Measurements from ENCODE around the gene RNF167.

RNF167 gene

DNA sequence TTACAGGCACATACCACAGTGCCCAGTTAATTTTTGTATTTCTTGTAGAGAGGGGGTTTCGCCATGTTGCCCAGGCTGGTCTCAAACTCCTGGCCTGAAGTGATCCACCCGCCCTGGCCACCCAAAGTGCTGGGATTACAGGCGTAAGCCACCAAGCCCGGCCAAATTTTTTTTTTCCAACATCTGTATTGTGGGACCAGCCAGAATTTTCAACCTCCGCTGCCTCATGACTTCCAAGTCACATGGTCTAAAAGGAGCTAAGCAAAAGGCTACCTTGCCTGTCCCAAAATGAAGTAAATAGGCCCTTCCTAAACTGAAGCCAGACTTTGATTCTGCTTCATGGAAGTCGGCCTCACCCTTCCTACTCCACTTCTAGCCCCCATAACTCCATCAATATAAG is 31.8 kb downstream of the RNF167 start:
- TF ChIP-seq ZNF394 (tag by site-specific recombination; IDR thresholded peaks at IDR 0.05; ENCODE audit: borderline replicate concordance) = no peak
- no peak for TF ChIP-seq ZNF76 (tag by site-specific recombination; IDR thresholded peaks at IDR 0.05; ENCODE audit: borderline replicate concordance, low read depth)
- TF ChIP-seq OSR2 (tag by site-specific recombination; IDR thresholded peaks at IDR 0.05) = no peak
- no peak for TF ChIP-seq ZNF747 (tag by site-specific recombination; IDR thresholded peaks at IDR 0.05)
- TF ChIP-seq KLF10 (tag by site-specific recombination; IDR thresholded peaks at IDR 0.05) = no peak
- TF ChIP-seq ZNF112 (tag by site-specific recombination; IDR thresholded peaks at IDR 0.05) = no peak
- TF ChIP-seq ZNF211 (tag by site-specific recombination; IDR thresholded peaks at IDR 0.05; ENCODE audit: low read depth) = no peak
- TF ChIP-seq ZFP69B (tag by site-specific recombination; IDR thresholded peaks at IDR 0.05) = no peak
- TF ChIP-seq HOXA7 (CRISPR knock-in tag; IDR thresholded peaks at IDR 0.05; ENCODE audit: borderline replicate concordance) = no peak
- no peak for TF ChIP-seq ZNF768 (tag by site-specific recombination; IDR thresholded peaks at IDR 0.05)
- TF ChIP-seq, protein P1, sequence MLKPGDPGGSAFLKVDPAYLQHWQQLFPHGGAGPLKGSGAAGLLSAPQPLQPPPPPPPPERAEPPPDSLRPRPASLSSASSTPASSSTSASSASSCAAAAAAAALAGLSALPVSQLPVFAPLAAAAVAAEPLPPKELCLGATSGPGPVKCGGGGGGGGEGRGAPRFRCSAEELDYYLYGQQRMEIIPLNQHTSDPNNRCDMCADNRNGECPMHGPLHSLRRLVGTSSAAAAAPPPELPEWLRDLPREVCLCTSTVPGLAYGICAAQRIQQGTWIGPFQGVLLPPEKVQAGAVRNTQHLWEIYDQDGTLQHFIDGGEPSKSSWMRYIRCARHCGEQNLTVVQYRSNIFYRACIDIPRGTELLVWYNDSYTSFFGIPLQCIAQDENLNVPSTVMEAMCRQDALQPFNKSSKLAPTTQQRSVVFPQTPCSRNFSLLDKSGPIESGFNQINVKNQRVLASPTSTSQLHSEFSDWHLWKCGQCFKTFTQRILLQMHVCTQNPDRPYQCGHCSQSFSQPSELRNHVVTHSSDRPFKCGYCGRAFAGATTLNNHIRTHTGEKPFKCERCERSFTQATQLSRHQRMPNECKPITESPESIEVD (tag by site-specific recombination; IDR thresholded peaks at IDR 0.05) = no peak
- TF ChIP-seq ZNF610 (tag by site-specific recombination; IDR thresholded peaks at IDR 0.05; ENCODE audit: borderline replicate concordance) = no peak
- no peak for TF ChIP-seq YY2 (tag by site-specific recombination; IDR thresholded peaks at IDR 0.05)
- peaks cover 36 to 72% of the 10 kb centered on the region in 2 experiments for H3K36me3 ChIP-seq (ENCODE audit: control insufficient read depth in 2 of 2, insufficient read depth in 1 of 2, low read length in 2 of 2)
- ChIA-PET POLR2A (interaction anchor here (0.6 to 11.3 kb wide), 3 partner anchors 12 to 32 kb away, joined by 4 to 358 read pairs (median 4); partner anchors contain the start of genes ENO3, PFN1, RNF167 and SLC25A11), CTCF (interaction anchor here (0.8 to 1.9 kb wide), 4 partner anchors 9 to 91 kb away, joined by 4 to 10 read pairs (median 6); partner anchors contain the start of gene CAMTA2)
- no peaks in the 10 kb centered on the region for H3K9me3 ChIP-seq (ENCODE audit: control insufficient read depth, insufficient read depth, low read depth, low read length)
- peaks cover 10% of the 10 kb centered on the region for H3K4me1 ChIP-seq (ENCODE audit: control insufficient read depth, insufficient read depth, low read length)
- H3K4me3 ChIP-seq (ENCODE audit: low read depth, low read length) = no peak overlapping the region
- no peak overlapping the region for H3K27ac ChIP-seq (ENCODE audit: extremely low read depth, low read depth, low read length)

- Histone ChIP-seq H3K9me3 (ENCODE audit: control insufficient read depth, insufficient read depth, low read depth, low read length) (no peaks in the 10 kb centered on the region), H3K27ac (ENCODE audit: extremely low read depth, low read depth, low read length) (no peak overlapping the region), H3K4me1 (ENCODE audit: control insufficient read depth, insufficient read depth, low read length) (peaks cover 10% of the 10 kb centered on the region), H3K4me3 (ENCODE audit: low read depth, low read length) (no peak overlapping the region), H3K36me3 (ENCODE audit: control insufficient read depth in 2 of 2, insufficient read depth in 1 of 2, low read length in 2 of 2) (peaks cover 38 to 77% of the 10 kb centered on the region in 2 experiments)
- POLR2A ChIA-PET = interaction anchor here (0.6 to 11.3 kb wide), 2 partner anchors 11 to 22 kb away, joined by 4 to 358 read pairs; partner anchors contain the start of genes ENO3 and PFN1
- CTCF ChIA-PET = interaction anchor here (0.8 to 1.0 kb wide), 2 partner anchors 15 to 91 kb away, joined by 4 read pairs; partner anchors contain the start of gene CAMTA2
- TF ChIP-seq GLI4 (tag by site-specific recombination; IDR thresholded peaks at IDR 0.05) (no peak), ZNF211 (tag by site-specific recombination; IDR thresholded peaks at IDR 0.05; ENCODE audit: low read depth) (no peak), ZNF707 (tag by site-specific recombination; IDR thresholded peaks at IDR 0.05) (no peak), ZNF362 (tag by site-specific recombination; IDR thresholded peaks at IDR 0.05) (no peak), ZNF621 (tag by site-specific recombination; IDR thresholded peaks at IDR 0.05) (no peak), ZBTB26 (tag by site-specific recombination; optimal IDR thresholded peaks at IDR 0.05) (no peak), GFI1B (tag by site-specific recombination; IDR thresholded peaks at IDR 0.05) (no peak), ZNF677 (tag by site-specific recombination; IDR thresholded peaks at IDR 0.05) (no peak), ZFP69B (tag by site-specific recombination; IDR thresholded peaks at IDR 0.05) (no peak), ZBTB21 (tag by site-specific recombination; IDR thresholded peaks at IDR 0.05) (no peak), ZBTB44 (tag by site-specific recombination; IDR thresholded peaks at IDR 0.05) (no peak), ZNF133 (tag by site-specific recombination; IDR thresholded peaks at IDR 0.05) (no peak), SP3 (tag by site-specific recombination; IDR thresholded peaks at IDR 0.05) (no peak)
- TF ChIP-seq, protein P2, sequence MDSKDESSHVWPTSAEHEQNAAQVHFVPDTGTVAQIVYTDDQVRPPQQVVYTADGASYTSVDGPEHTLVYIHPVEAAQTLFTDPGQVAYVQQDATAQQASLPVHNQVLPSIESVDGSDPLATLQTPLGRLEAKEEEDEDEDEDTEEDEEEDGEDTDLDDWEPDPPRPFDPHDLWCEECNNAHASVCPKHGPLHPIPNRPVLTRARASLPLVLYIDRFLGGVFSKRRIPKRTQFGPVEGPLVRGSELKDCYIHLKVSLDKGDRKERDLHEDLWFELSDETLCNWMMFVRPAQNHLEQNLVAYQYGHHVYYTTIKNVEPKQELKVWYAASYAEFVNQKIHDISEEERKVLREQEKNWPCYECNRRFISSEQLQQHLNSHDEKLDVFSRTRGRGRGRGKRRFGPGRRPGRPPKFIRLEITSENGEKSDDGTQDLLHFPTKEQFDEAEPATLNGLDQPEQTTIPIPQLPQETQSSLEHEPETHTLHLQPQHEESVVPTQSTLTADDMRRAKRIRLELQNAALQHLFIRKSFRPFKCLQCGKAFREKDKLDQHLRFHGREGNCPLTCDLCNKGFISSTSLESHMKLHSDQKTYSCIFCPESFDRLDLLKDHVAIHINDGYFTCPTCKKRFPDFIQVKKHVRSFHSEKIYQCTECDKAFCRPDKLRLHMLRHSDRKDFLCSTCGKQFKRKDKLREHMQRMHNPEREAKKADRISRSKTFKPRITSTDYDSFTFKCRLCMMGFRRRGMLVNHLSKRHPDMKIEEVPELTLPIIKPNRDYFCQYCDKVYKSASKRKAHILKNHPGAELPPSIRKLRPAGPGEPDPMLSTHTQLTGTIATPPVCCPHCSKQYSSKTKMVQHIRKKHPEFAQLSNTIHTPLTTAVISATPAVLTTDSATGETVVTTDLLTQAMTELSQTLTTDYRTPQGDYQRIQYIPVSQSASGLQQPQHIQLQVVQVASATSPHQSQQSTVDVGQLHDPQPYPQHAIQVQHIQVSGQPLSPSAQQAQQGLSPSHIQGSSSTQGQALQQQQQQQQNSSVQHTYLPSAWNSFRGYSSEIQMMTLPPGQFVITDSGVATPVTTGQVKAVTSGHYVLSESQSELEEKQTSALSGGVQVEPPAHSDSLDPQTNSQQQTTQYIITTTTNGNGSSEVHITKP (tag by site-specific recombination; IDR thresholded peaks at IDR 0.05) = no peak
Observed at GRCh38 chr17:4972322-4972721, 32.3 kb downstream of the RNF167 start.

All from HEK293 (cell line).